Epidermal melanocyte (primary cell): ENCODE data around the gene HOXD4.

Experiments used
- DNase-seq: peaks from one replicate; pipeline ENCODE4 v3.0.0; 2011; ENCODE audit warnings: low spot score; ENCODE audit not compliant: insufficient read length

The HOXD4 gene

GRCh38 chr2:176151442-176152287 is at the start of gene HOXD4:
HOXD4 (plus strand) TSS chr2:176151550; CDS start chr2:176151634, 84 bp downstream.
- DNase-seq, result no peak

- DNase-seq, result no peak
These were observed 49.5 kb upstream of the HOXD4 start for GRCh38 chr2:176101842-176102241.

- DNase-seq, result no peak
These were observed 49.0 kb upstream of the HOXD4 start for GRCh38 chr2:176102309-176102866.

GRCh38 chr2:176103194-176103593 is 48.2 kb upstream of the HOXD4 start:
- no peak for DNase-seq

- no peak for DNase-seq
These were observed 47.5 kb upstream of the HOXD4 start for GRCh38 chr2:176103742-176104315.

- DNase-seq, result peak; percentile 71
These were observed 46.9 kb upstream of the HOXD4 start for GRCh38 chr2:176104316-176105077.

- DNase-seq, result no peak
These were observed 46.1 kb upstream of the HOXD4 start for GRCh38 chr2:176105078-176105729.

GRCh38 chr2:176105730-176106580 is 45.4 kb upstream of the HOXD4 start:
- no peak for DNase-seq

- DNase-seq, result no peak
These were observed 44.5 kb upstream of the HOXD4 start, which contains the start of gene HOXD11 for GRCh38 chr2:176106581-176107539. HOXD11 (plus strand) TSS chr2:176107280; CDS start chr2:176107356, 76 bp downstream.

GRCh38 chr2:176107731-176108181 is 43.6 kb upstream of the HOXD4 start:
- no peak for DNase-seq

- no peak for DNase-seq
These were observed 42.0 kb upstream of the HOXD4 start for GRCh38 chr2:176109192-176109901.

- DNase-seq, result no peak
These were observed 41.4 kb upstream of the HOXD4 start for GRCh38 chr2:176109946-176110345.

- no peak for DNase-seq
These were observed 40.7 kb upstream of the HOXD4 start for GRCh38 chr2:176110415-176111308.

- no peak for DNase-seq
These were observed 40.1 kb upstream of the HOXD4 start for GRCh38 chr2:176111309-176111663.

- DNase-seq, result no peak
These were observed 39.4 kb upstream of the HOXD4 start for GRCh38 chr2:176111846-176112374.

- no peak for DNase-seq
These were observed 38.7 kb upstream of the HOXD4 start for GRCh38 chr2:176112375-176113302.
